Stimulated activated CD4-positive, alpha-beta T cell treated with anti-CD3 and anti-CD28 coated beads, TNF-alpha, amount 100 ng/mL, for 4 hours (primary cell): Measurements from ENCODE around the gene UTP3.
"Not testable (repeated sequence)": the region's sequence is repeated elsewhere in the genome, so short reads cannot be mapped to it uniquely, and the experiment has no call there.

ENCODE experiments used
- DNase-seq, 3 experiments: peaks; one replicate each; pipeline ENCODE4 v3.0.0-alpha.2; 2020; ENCODE audit warnings: low read depth in 3 of 3

Gene UTP3

GRCh38 chr4:70682142-70682541 is 6.2 kb upstream of the UTP3 start:
- DNase-seq, result not testable (repeated sequence)

- peak in 1 of 3 experiments; percentile 6 for DNase-seq
Measured at GRCh38 chr4:70687392-70687791, 940 bp upstream of the UTP3 start.

GRCh38 chr4:70688795-70689231 is 481 bp downstream of the UTP3 start:
- no peak for DNase-seq

- no peak for DNase-seq
Measured at GRCh38 chr4:70691661-70692060, 3.3 kb downstream of the UTP3 start.

- DNase-seq, result not testable (repeated sequence)
Measured at GRCh38 chr4:70694633-70695032, 6.3 kb downstream of the UTP3 start.

- DNase-seq, result not testable (repeated sequence)
Measured at GRCh38 chr4:70698435-70698834, 10.1 kb downstream of the UTP3 start.

- no peak for DNase-seq
Measured at GRCh38 chr4:70700712-70701111, 12.4 kb downstream of the UTP3 start.

- DNase-seq, result no peak
Measured at GRCh38 chr4:70701271-70701670, 12.9 kb downstream of the UTP3 start.

- DNase-seq, result not testable (repeated sequence)
Measured at GRCh38 chr4:70702592-70702991, 14.3 kb downstream of the UTP3 start.

- no peak for DNase-seq
Measured at GRCh38 chr4:70703619-70704214, 15.4 kb downstream of the UTP3 start.

GRCh38 chr4:70704215-70704930 is 16.0 kb downstream of the UTP3 start:
- DNase-seq, result peak; percentile 22 to 37 (median 29)

GRCh38 chr4:70704931-70705182 is 16.5 kb downstream of the UTP3 start:
- DNase-seq, result no peak

GRCh38 chr4:70705183-70706043 is 17.1 kb downstream of the UTP3 start:
- DNase-seq, result peak; percentile 51 to 54 (median 53)

GRCh38 chr4:70706044-70706461 is 17.7 kb downstream of the UTP3 start:
- no peak for DNase-seq

GRCh38 chr4:70706516-70706915 is 18.2 kb downstream of the UTP3 start:
- DNase-seq, result no peak

GRCh38 chr4:70709611-70710205 is 21.4 kb downstream of the UTP3 start:
- DNase-seq, result no peak

- DNase-seq, result no peak
Measured at GRCh38 chr4:70711599-70711998, 23.3 kb downstream of the UTP3 start.

GRCh38 chr4:70712150-70712549 is 23.8 kb downstream of the UTP3 start:
- DNase-seq, result no peak

- no peak for DNase-seq
Measured at GRCh38 chr4:70712604-70713452, 24.5 kb downstream of the UTP3 start.

- DNase-seq, result no peak
Measured at GRCh38 chr4:70713453-70714078, 25.2 kb downstream of the UTP3 start.
